ENCODE measurements around the gene ASB13. TPM values are rescaled to one million over a fixed set of nuclear protein-coding genes. Genes with fewer than 3 reads are reported as not detected.
"Not testable (repeated sequence)": the region's sequence is repeated elsewhere in the genome, so short reads cannot be mapped to it uniquely, and the experiment has no call there.

Gene ASB13
- total RNA-seq, 3 donors from 2014 or later (not counting 1 experiment from before 2014, with no cell fraction given): 0.99 to 2.4 (median 1.4) TPM

- no peaks in the 10 kb centered on the region for H3K4me1 Mint-ChIP-seq
- DNase-seq (no peak), ATAC-seq (no peak)
- WGBS (ENCODE audit: insufficient coverage): 91% methylated on average over 4 of the region's 6 CpGs
- H3K4me3 ChIP-seq (ENCODE audit: low read length): no peak overlapping the region
- no peak overlapping the region for H3K27ac ChIP-seq (ENCODE audit: low read length)
- H3K36me3 ChIP-seq (ENCODE audit: control insufficient read depth, insufficient read depth, low read length): no peaks in the 10 kb centered on the region
- no peaks in the 10 kb centered on the region for H3K27me3 ChIP-seq (ENCODE audit: control insufficient read depth, insufficient read depth, low read length)
- no peaks in the 10 kb centered on the region for H3K36me3 Mint-ChIP-seq
- no peaks in the 10 kb centered on the region for H3K9me3 ChIP-seq (ENCODE audit: control insufficient read depth, insufficient read depth, low read length)
- no peak overlapping the region for H3K27ac Mint-ChIP-seq
- no peak for TF ChIP-seq CTCF (IDR thresholded peaks at IDR 0.05)
- intact Hi-C loops (cut with micrococcal nuclease): no loop called here
- no peak overlapping the region for H3K4me3 Mint-ChIP-seq
- no peaks in the 10 kb centered on the region for H3K9me3 Mint-ChIP-seq
- H3K4me1 ChIP-seq (ENCODE audit: control insufficient read depth, insufficient read depth, low read length): peaks cover 6% of the 10 kb centered on the region
- peaks cover 0 to 4% of the 10 kb centered on the region in 2 donors for H3K27me3 Mint-ChIP-seq (ENCODE audit: low read depth in 2 of 2)
Measured at GRCh38 chr10:5622186-5622960, 44.0 kb downstream of the ASB13 start.

GRCh38 chr10:5621371-5621770 is 45.0 kb downstream of the ASB13 start:
- H3K27ac Mint-ChIP-seq; H3K36me3 Mint-ChIP-seq; H3K4me3 Mint-ChIP-seq; DNase-seq; H3K9me3 Mint-ChIP-seq; H3K27ac ChIP-seq (ENCODE audit: low read length); H3K27me3 Mint-ChIP-seq (ENCODE audit: low read depth in 2 of 2); H3K4me3 ChIP-seq (ENCODE audit: low read length); ATAC-seq; intact Hi-C loops (cut with micrococcal nuclease); H3K27me3 ChIP-seq (ENCODE audit: control insufficient read depth, insufficient read depth, low read length); H3K4me1 Mint-ChIP-seq; H3K36me3 ChIP-seq (ENCODE audit: control insufficient read depth, insufficient read depth, low read length); H3K9me3 ChIP-seq (ENCODE audit: control insufficient read depth, insufficient read depth, low read length); H3K4me1 ChIP-seq (ENCODE audit: control insufficient read depth, insufficient read depth, low read length): not testable (repeated sequence)
- WGBS (ENCODE audit: insufficient coverage): 81% methylated on average over 6 of the region's 6 CpGs

- Mint-ChIP-seq H3K9me3 (no peaks in the 10 kb centered on the region), H3K4me1 (no peaks in the 10 kb centered on the region), H3K36me3 (no peaks in the 10 kb centered on the region), H3K27me3 (ENCODE audit: low read depth in 2 of 2) (peaks cover 0 to 3% of the 10 kb centered on the region in 2 donors), H3K27ac (no peak overlapping the region), H3K4me3 (no peak overlapping the region)
- H3K27ac ChIP-seq (ENCODE audit: low read length): no peak overlapping the region
- ATAC-seq: no peak
- no peaks in the 10 kb centered on the region for H3K36me3 ChIP-seq (ENCODE audit: control insufficient read depth, insufficient read depth, low read length)
- intact Hi-C loops (cut with micrococcal nuclease): no loop called here
- no peaks in the 10 kb centered on the region for H3K27me3 ChIP-seq (ENCODE audit: control insufficient read depth, insufficient read depth, low read length)
- TF ChIP-seq CTCF (IDR thresholded peaks at IDR 0.05): no peak
- H3K9me3 ChIP-seq (ENCODE audit: control insufficient read depth, insufficient read depth, low read length): no peaks in the 10 kb centered on the region
- no peak overlapping the region for H3K4me3 ChIP-seq (ENCODE audit: low read length)
- no peak for DNase-seq
- WGBS (ENCODE audit: insufficient coverage): 89% methylated on average over 12 of the region's 16 CpGs
- peaks cover 6% of the 10 kb centered on the region for H3K4me1 ChIP-seq (ENCODE audit: control insufficient read depth, insufficient read depth, low read length)
Measured at GRCh38 chr10:5620966-5621365, 45.4 kb downstream of the ASB13 start.

GRCh38 chr10:5620223-5620721 is 46.1 kb downstream of the ASB13 start:
- 89% methylated on average over 11 of the region's 11 CpGs for WGBS (ENCODE audit: insufficient coverage)
- no peaks in the 10 kb centered on the region for H3K9me3 Mint-ChIP-seq
- no peak for TF ChIP-seq CTCF (IDR thresholded peaks at IDR 0.05)
- peaks cover 6% of the 10 kb centered on the region for H3K4me1 ChIP-seq (ENCODE audit: control insufficient read depth, insufficient read depth, low read length)
- no peaks in the 10 kb centered on the region for H3K4me1 Mint-ChIP-seq
- intact Hi-C loops (cut with micrococcal nuclease): no loop called here
- no peak for DNase-seq
- no peaks in the 10 kb centered on the region for H3K9me3 ChIP-seq (ENCODE audit: control insufficient read depth, insufficient read depth, low read length)
- H3K4me3 Mint-ChIP-seq: no peak overlapping the region
- no peak overlapping the region for H3K4me3 ChIP-seq (ENCODE audit: low read length)
- no peak overlapping the region for H3K27ac Mint-ChIP-seq
- no peak overlapping the region for H3K27ac ChIP-seq (ENCODE audit: low read length)
- H3K36me3 ChIP-seq (ENCODE audit: control insufficient read depth, insufficient read depth, low read length): no peaks in the 10 kb centered on the region
- H3K27me3 ChIP-seq (ENCODE audit: control insufficient read depth, insufficient read depth, low read length): no peaks in the 10 kb centered on the region
- H3K27me3 Mint-ChIP-seq (ENCODE audit: low read depth in 2 of 2): peaks cover 0 to 3% of the 10 kb centered on the region in 2 donors
- H3K36me3 Mint-ChIP-seq: no peaks in the 10 kb centered on the region
- no peak for ATAC-seq

Measured in natural killer cell (primary cell).